ENCODE data around the gene GDI2.
"Not testable (repeated sequence)": the region's sequence is repeated elsewhere in the genome, so short reads cannot be mapped to it uniquely, and the experiment has no call there.

The GDI2 gene

GRCh38 chr10:5854131-5854475, 40.9 kb upstream of the GDI2 start:
- TF ChIP-seq CTCF (IDR thresholded peaks at IDR 0.05; ENCODE audit: low read depth, low read length, missing control alignments) = no peak
- H3K4me3 ChIP-seq (ENCODE audit: low read depth, low read length) = no peak overlapping the region
- no peak for DNase-seq (ENCODE audit: low read depth)

- not testable (repeated sequence) for H3K4me3 ChIP-seq (ENCODE audit: low read depth, low read length); DNase-seq (ENCODE audit: low read depth)
These were observed 33.4 kb upstream of the GDI2 start for GRCh38 chr10:5846667-5847066.

GRCh38 chr10:5844345-5845055, 31.3 kb upstream of the GDI2 start:
- no peak overlapping the region; the same call in 1 of the 2 replicates for H3K4me3 ChIP-seq (ENCODE audit: low read depth, low read length)
- TF ChIP-seq CTCF (IDR thresholded peaks at IDR 0.05; ENCODE audit: low read depth, low read length, missing control alignments) = no peak
- DNase-seq (ENCODE audit: low read depth) = no peak

GRCh38 chr10:5843686-5844344, 30.6 kb upstream of the GDI2 start:
- no peak for TF ChIP-seq CTCF (IDR thresholded peaks at IDR 0.05; ENCODE audit: low read depth, low read length, missing control alignments)
- no peak for DNase-seq (ENCODE audit: low read depth)
- H3K4me3 ChIP-seq (ENCODE audit: low read depth, low read length) = no peak overlapping the region; the same call in 1 of the 2 replicates

- no peak for TF ChIP-seq CTCF (IDR thresholded peaks at IDR 0.05; ENCODE audit: low read depth, low read length, missing control alignments)
- DNase-seq (ENCODE audit: low read depth) = no peak
- H3K4me3 ChIP-seq (ENCODE audit: low read depth, low read length) = no peak overlapping the region
These were observed 28.7 kb upstream of the GDI2 start for GRCh38 chr10:5841965-5842364.

- no peak for TF ChIP-seq CTCF (IDR thresholded peaks at IDR 0.05; ENCODE audit: low read depth, low read length, missing control alignments)
- DNase-seq (ENCODE audit: low read depth) = peak; percentile 55
- H3K4me3 ChIP-seq (ENCODE audit: low read depth, low read length) = peak overlapping the region; percentile 30
These were observed 27.4 kb upstream of the GDI2 start for GRCh38 chr10:5840314-5841307.

- not testable (repeated sequence) for DNase-seq (ENCODE audit: low read depth)
These were observed 22.9 kb upstream of the GDI2 start for GRCh38 chr10:5836181-5836580.

More at GRCh38 chr10:5836181-5836580, 22.9 kb upstream of the GDI2 start:
- not testable (repeated sequence) for H3K4me3 ChIP-seq (ENCODE audit: low read depth, low read length)
